HG03442 (cell line): ENCODE data around the gene SMPX.

Experiments used
- ATAC-seq: cut with Tn5 transposase; IDR thresholded peaks from one replicate; pipeline ENCODE4 v1.9.1; 2021; ENCODE audit warnings: mild to moderate bottlenecking, moderate library complexity; ENCODE audit not compliant: unreplicated experiment

Gene SMPX

GRCh38 chrX:21744721-21745120 is 13.2 kb downstream of the SMPX start:
- ATAC-seq = no peak

GRCh38 chrX:21744060-21744459 is 13.9 kb downstream of the SMPX start:
- no peak for ATAC-seq

GRCh38 chrX:21741869-21742701 is 15.8 kb downstream of the SMPX start:
- ATAC-seq = no peak

- ATAC-seq = no peak
These were observed 16.6 kb downstream of the SMPX start for GRCh38 chrX:21741364-21741763.

GRCh38 chrX:21740329-21741274 is 17.3 kb downstream of the SMPX start:
- no peak for ATAC-seq

DNA sequence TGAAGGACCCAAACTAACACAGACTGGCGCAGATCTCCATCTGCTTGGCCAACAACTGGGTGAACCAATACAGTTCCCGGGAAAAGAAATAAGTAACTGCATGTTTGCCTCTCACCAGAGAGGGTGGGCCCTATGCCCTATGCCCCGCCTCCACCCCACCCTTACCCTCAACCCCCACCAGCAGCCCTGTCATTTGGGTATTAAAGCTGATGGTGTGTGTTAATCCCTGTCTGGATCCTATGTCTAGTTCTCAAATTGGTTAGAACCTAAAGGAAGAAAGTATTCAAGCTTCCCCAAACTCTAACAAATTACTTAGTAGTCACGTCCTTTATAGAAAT is 19.0 kb downstream of the SMPX start:
- no peak for ATAC-seq

- ATAC-seq = no peak
These were observed 19.5 kb downstream of the SMPX start for GRCh38 chrX:21738210-21738949.

- no peak for ATAC-seq
These were observed 22.2 kb downstream of the SMPX start for GRCh38 chrX:21735768-21736127.

DNA sequence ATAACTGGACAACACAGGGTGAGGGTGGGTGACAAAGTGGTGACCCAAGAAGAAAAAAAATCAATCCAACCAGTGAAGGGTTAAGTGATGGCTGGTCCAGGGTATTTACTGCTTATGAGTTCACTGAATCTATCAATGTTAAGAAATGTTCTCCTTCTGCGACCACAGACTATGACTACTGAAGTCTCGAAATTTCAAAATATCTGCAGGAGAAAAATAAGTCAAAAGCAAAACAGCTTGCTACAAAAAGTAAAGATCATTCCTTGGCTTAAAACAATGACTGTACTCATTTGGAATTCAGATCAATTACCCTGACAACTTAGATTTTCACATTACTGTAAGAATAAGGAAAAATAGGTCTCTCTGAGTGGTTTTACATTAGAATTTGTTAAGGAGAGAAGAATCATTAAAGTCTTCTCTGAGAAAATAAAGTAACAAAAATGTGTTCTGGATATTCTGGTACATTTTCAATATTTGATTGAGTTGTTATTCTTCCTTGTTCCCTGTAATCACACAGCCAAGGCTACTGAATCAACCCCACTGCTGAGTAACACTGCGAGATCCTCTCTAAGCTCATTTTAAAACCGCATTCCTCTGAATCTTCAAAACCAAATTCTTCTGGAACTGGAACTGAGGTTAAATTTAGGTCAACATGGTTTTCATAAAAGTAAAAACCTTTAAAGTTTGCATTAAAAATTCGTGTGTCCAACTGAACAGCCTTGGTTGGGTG is 22.7 kb downstream of the SMPX start:
- ATAC-seq = no peak

DNA sequence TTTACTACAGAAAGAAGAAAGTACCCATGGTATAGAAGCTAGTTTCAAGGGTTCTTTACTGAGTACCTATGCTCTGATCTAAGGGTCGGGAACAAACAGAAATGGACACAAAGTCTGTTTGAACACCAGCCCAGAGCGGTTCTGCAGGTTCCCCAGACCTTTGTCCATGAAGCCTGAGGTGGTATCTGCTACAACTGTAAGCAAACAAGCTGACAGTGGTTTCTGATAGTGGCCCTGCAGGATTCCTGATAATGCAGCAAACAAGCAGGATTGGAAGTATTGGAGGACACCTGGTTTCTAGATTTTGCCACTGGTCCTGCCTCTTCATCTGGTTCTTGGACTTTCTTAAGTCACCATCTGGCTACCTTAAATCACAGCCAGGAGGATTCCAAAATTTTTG is 23.7 kb downstream of the SMPX start:
- ATAC-seq = no peak

- ATAC-seq = no peak
These were observed 24.2 kb downstream of the SMPX start for GRCh38 chrX:21733705-21734104.

- no peak for ATAC-seq
These were observed 27.9 kb downstream of the SMPX start for GRCh38 chrX:21730026-21730425.

- no peak for ATAC-seq
These were observed 29.5 kb downstream of the SMPX start for GRCh38 chrX:21728276-21728968.

- no peak for ATAC-seq
These were observed 32.0 kb downstream of the SMPX start for GRCh38 chrX:21725916-21726315.

DNA sequence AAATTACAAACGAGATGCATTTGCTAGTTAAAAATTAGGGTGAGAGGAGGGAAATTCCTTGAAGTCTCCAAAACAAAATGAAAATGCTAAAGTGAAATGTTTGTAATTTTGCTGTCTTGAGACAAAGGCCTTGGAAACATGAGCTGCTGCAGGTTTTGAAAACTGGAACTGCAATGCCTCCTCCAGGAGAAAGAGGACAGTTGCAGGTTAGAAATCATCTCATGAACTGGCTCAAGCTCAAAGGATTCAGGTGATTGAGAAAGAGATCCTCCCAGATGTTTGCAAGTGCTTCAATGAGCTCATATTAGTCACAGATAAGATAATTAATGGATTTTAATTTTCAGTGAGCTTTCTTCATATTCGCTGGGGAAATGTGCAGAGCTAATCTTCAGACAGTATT is 32.4 kb downstream of the SMPX start:
- ATAC-seq = no peak

GRCh38 chrX:21723814-21724213 is 34.1 kb downstream of the SMPX start:
- no peak for ATAC-seq

DNA sequence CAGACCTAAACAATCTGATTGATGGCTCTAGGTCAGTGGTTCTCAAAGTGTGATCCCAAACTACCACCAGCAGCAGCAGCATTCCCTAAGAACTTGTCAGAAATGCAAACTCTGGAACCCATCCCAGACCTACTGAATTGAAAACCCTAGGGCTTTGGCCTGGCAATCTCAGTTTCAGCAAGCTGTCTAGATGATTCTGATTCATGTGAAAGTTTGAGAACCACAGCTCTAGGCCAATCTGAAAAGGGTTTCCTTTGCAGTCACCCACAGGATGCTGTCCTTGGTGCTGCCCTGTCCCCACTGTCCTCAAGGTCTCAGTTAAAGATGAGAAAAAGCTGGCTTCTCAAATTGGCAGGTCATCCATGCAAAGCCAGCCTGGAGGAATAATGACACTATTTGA is 34.8 kb downstream of the SMPX start:
- no peak for ATAC-seq

GRCh38 chrX:21721195-21721594 is 36.7 kb downstream of the SMPX start:
- ATAC-seq = no peak

GRCh38 chrX:21718575-21718974 is 39.3 kb downstream of the SMPX start:
- no peak for ATAC-seq

DNA sequence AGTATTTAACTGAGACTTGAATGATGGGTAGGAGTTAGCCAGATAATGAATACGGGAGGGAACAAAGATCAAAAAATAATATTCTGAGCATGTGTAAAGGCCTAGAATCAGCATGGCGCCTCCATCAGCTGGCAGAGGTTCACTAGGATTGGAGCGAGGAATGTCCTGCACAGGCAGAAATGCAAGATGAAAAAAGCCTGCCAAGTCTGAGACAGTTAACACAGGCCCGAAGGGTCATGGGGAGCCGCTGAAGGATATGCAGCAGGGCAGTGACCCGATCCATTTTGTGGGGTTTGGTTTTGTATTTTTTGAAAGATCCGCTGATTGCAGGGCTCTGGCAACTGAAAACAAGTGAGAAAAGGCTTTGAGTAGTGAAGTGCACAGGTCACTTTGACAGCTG is 40.1 kb downstream of the SMPX start:
- no peak for ATAC-seq
